ENCODE data around the gene PLCH1.

- no peak for TF ChIP-seq CTCF (IDR thresholded peaks at IDR 0.05; ENCODE audit: borderline replicate concordance, extremely low read depth, low read length, poor library complexity, severe bottlenecking)
- TF ChIP-seq EZH2 (IDR thresholded peaks at IDR 0.05; ENCODE audit: borderline replicate concordance, low read depth, low read length, severe bottlenecking) = no peak
These were observed 157.3 kb downstream of the PLCH1 start for GRCh38 chr3:155587581-155587980.

Data from DND-41 (cell line).